ENCODE data around the gene RBM6.

- TF ChIP-seq POLR2A (IDR thresholded peaks at IDR 0.05) (no peak), CTCF (IDR thresholded peaks at IDR 0.05) (no peak), EP300 (IDR thresholded peaks at IDR 0.05; ENCODE audit: low read depth) (no peak), POLR2AphosphoS5 (IDR thresholded peaks at IDR 0.05) (no peak)
Measured at GRCh38 chr3:49930168-49930690, 9.7 kb upstream of the RBM6 start.
